ENCODE measurements around the gene TAF6L.
"Not testable (repeated sequence)": the region's sequence is repeated elsewhere in the genome, so short reads cannot be mapped to it uniquely, and the experiment has no call there.

Gene TAF6L

DNA sequence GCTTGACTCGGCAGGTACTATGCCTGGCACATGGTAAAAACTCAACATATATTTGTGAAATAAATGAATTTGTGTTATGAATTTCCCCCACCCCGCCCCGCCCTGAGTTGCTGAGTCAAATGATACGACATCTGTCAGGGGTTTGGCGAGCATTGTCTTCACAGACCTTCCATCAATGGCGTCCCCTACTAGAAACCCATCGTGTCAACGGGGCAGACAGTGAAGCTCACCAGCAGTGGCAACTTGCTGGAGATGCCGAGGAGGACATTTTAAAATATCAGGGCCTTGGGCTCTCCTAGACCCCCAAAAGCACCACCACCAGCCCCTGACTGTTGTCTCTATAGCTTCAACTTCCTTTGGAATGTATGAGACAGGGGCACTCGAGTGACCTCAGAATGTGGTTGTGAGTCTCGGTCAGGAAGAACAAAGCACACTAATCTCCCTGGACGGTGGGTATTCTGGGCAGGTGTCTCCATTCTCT is 34.8 kb downstream of the TAF6L start:
- no peak for DNase-seq

DNA sequence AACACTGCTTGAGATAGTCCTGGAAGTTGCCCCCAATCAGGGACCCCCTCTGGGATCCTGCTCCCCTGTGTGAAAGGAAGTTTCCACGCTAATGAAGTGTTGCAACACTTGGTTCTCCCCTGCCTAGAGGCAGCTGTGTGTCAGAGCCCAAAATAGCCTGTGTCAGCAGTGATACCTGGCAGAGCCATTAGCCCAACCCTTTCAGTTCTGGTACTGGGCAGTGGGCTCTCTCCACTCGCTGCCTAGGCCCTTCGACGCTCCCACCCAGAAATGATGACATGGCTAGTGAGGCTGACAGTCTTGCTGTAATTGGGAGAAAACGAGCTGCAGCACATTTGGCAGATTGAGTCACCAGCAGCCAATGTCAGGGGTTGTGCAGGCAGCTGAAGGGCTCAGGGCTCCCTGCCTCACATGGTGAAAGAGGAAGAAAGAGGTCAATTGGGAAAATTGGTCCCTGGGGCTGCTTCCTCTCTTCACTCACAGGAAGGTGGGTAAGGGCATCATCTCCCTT is 35.5 kb downstream of the TAF6L start:
- peak in 1 of 2 donors; percentile 45 for DNase-seq

DNA sequence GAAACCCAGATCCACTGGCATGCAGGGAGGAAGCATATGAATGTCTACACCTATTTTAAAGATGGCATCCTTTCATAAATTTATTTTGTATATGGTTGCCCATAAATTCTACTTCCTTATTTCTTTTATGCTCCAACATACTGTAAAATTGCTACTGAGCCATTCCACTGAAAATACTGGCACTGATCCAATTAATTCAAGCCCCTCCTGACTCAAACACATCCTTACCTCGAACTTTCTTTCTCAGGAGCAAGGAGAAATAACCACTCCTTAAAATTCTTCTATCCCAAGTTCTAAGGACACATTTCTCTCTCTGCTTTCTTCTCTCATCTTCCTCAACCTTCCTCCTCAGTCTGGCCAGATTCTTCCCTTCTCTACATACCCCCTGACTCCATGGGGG is 39.6 kb downstream of the TAF6L start:
- no peak for DNase-seq

DNA sequence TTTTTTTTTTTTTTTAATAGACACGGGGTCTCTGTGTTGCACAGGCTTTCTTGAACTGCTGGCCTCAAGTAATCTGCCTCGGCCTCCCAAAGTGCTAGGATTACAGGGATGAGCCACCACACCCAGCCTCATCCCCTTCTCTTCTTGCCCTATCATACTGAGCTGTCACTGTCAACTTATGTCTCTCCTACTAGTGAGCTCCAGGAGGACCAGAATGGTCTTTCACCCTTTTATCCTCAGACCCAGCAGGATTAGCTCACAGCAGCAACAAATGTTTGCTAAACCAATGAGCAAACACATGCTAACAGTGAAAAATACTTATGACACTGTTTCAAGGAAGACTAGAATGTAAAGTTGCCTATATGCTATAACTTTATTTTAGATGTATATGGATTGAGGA is 40.5 kb downstream of the TAF6L start:
- DNase-seq = no peak

GRCh38 chr11:62816557-62816956 is 45.4 kb downstream of the TAF6L start:
- DNase-seq = no peak

DNA sequence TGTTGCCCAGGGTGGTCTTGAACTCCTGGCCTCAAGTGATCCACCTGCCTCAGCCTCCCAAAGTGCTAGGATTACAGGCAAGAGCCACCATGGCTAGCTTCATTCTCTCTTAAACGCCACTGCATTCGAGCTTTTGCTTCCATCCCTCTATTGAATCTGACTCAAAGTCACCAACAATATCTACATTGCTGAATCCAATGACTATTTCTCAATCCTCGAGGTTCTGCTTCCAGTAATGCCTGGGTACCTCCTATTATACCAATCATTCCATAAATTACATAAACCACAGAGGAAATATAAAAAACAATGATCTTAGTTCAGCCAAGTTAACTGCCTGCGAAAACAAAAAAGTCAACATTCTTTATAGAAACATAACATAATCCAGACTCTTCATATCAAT is 45.9 kb downstream of the TAF6L start:
- DNase-seq = no peak

DNA sequence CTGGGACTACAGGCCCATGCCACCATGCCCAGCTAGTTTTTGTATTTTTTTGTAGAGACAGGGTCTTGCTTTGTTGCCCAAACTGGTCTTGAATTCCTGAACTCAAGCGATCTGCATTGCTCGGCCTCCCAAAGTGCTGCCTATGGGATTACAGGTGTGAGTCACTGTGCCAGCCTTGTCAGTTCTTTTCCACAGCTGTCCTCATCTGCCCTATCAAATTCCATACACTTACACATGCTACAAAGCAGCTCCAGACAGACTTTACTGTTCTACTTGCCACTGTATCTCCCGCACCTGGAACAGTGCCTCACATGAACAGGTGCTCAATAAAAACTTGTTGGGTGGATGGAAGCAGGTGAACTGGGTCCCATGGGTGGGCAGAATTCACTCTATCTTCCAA is 52.5 kb downstream of the TAF6L start:
- DNase-seq = no peak

- not testable (repeated sequence) for DNase-seq
Measured at GRCh38 chr11:62828130-62828529, 56.9 kb downstream of the TAF6L start.

DNA sequence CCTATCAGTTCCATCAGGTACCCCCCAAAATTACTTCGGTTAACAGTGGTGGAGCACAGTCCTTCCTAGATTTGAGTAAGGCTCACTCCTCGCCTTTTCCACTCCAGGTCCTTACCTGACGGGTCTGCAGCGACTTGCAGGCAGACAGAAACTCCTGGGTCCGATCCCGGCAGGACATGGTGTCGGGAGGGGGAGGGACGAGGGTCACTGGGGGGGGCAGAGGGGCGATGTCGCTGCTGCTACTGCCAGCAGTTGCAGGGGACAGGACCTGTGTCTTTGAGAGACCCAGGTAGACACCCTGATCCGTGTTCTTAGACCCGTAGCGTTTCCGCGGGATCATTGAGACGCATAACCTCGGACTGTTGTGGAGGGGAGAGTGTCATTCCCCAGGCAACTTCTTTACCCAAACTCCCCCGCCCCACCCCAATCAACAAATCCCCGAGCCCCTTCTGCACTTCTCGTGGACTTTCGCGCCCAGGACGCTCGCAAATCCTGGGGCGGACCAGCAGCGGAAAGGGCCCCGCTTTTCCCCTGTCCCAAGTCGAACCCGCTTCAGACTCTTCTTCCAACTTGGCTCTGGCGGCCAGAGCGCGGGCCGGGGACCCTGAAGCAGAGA is 59.8 kb downstream of the TAF6L start:
- no peak for DNase-seq

DNA sequence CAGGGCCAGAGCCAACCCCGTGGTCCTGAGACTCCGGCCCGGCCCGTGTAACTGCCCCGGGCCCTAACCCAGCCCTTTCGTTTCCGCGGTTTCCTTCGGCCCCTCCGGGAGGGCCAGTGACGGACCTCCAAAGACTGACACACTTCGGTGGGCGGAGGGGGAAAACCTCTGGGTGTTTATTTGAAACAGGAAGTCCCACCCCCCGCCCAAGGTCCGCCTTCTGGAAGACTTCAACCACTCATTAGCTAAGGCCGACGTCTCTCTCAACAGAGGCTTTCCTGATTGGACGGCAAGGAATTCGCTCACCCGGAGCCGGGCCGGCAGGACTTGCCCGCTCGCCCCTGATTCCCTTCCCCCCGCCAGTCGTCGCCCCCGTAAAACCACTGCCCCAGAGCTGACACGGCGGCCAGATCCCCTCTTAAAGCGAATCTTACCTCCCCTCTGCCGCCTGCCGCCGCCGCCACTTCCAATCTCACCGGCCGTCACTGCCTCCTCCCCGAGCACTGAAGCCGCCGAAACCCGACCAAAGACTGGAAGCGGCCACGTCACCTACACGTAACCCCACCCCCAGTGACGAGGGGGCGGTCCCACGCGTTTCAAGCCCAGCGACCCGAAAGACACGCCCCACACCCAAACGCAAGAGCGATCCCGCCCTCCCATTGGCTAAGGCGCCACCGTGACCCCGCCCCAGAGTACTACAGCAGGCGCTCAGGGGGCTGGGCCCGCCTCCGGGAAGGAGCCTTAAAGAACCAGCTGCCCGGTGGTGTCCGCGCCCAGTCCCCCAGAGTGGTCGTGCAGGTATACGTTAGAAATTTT is 60.5 kb downstream of the TAF6L start, which contains the start of gene STX5:
Gene STX5, minus strand, starts transcription at position 532 of the 816 bp plus-strand sequence. CDS start 808 bp downstream, outside the sequence.
- peak; percentile 97 to 99 for DNase-seq

- DNase-seq = no peak
Measured at GRCh38 chr11:62832336-62833234, 61.4 kb downstream of the TAF6L start, which contains the start of gene TEX54. TEX54 (minus strand) TSS chr11:62832841.

GRCh38 chr11:62835336-62835735 is 64.1 kb downstream of the TAF6L start:
- DNase-seq = no peak
